NCI-H2171 treated with DMSO at 0.1 percent for 48 hours (cell line): ENCODE measurements around the gene UBE2R2.
"Not testable (repeated sequence)": the region's sequence is repeated elsewhere in the genome, so short reads cannot be mapped to it uniquely, and the experiment has no call there.

Experiments
- DNase-seq: peaks from one replicate; lab custom pipeline; 2025; lab: John Stamatoyannopoulos, UW

Gene UBE2R2

GRCh38 chr9:33927694-33928093 lies 110.7 kb downstream of the UBE2R2 start:
- DNase-seq, result no peak

- DNase-seq, result no peak
Measured at GRCh38 chr9:33931326-33931725, 114.4 kb downstream of the UBE2R2 start.

- DNase-seq, result no peak
Measured at GRCh38 chr9:33932078-33932807, 115.3 kb downstream of the UBE2R2 start.

- no peak for DNase-seq
Measured at GRCh38 chr9:33934188-33934878, 117.4 kb downstream of the UBE2R2 start.

GRCh38 chr9:33939924-33940874 lies 123.2 kb downstream of the UBE2R2 start:
- DNase-seq, result no peak

- no peak for DNase-seq
Measured at GRCh38 chr9:33942471-33943083, 125.6 kb downstream of the UBE2R2 start.

- no peak for DNase-seq
Measured at GRCh38 chr9:33943389-33943788, 126.4 kb downstream of the UBE2R2 start.

GRCh38 chr9:33946779-33947535 lies 130.0 kb downstream of the UBE2R2 start:
- no peak for DNase-seq

- DNase-seq, result no peak
Measured at GRCh38 chr9:33950371-33950770, 133.4 kb downstream of the UBE2R2 start.

- no peak for DNase-seq
Measured at GRCh38 chr9:33952066-33952465, 135.1 kb downstream of the UBE2R2 start.

- no peak for DNase-seq
Measured at GRCh38 chr9:33956544-33956943, 139.6 kb downstream of the UBE2R2 start.

GRCh38 chr9:33959725-33960124 lies 142.8 kb downstream of the UBE2R2 start:
- DNase-seq, result no peak

- DNase-seq, result not testable (repeated sequence)
Measured at GRCh38 chr9:33962468-33962867, 145.5 kb downstream of the UBE2R2 start.

GRCh38 chr9:33964086-33964768 lies 147.3 kb downstream of the UBE2R2 start:
- DNase-seq, result no peak
